HepG2 (cell line): ENCODE results near the gene MYBL2. TPM values are rescaled to one million over a fixed set of nuclear protein-coding genes. Genes with fewer than 3 reads are reported as not detected.

Experiments used
- ARID4A ChIP-seq: sonication (generic); formaldehyde crosslinking; IDR thresholded peaks from 2 replicates; pipeline ENCODE4 v1.5.0; 2020; ENCODE audit warnings: mild to moderate bottlenecking, missing genetic modification reagents, borderline replicate concordance
- CEBPB ChIP-seq: IDR thresholded peaks from 2 replicates; pipeline ENCODE4 v1.6.1; 2011; ENCODE audit warnings: low read depth, low read length, improper control_type of control experiment, borderline replicate concordance
- CENPT ChIP-seq: sonication (generic); formaldehyde crosslinking; IDR thresholded peaks from 2 replicates; pipeline ENCODE4 v1.8.0; 2022; ENCODE audit warnings: low read depth, mild to moderate bottlenecking, moderate library complexity, missing genetic modification reagents
- DPF2 ChIP-seq: sonication (generic); formaldehyde crosslinking; IDR thresholded peaks from 2 replicates; pipeline ENCODE4 v1.4.0; 2020; ENCODE audit warnings: mild to moderate bottlenecking, low read depth, missing genetic modification reagents, borderline replicate concordance
- HOXD1 ChIP-seq: sonication (generic); formaldehyde crosslinking; IDR thresholded peaks from 2 replicates; pipeline ENCODE4 v1.5.0; 2020; ENCODE audit warnings: missing genetic modification reagents
- KDM5A ChIP-seq: fragments of 200-600 bp; sonication (generic); IDR thresholded peaks from 2 replicates; pipeline ENCODE4 v1.7.0; 2018; ENCODE audit warnings: antibody characterized with exemption, mild to moderate bottlenecking, low read length, borderline replicate concordance
- MEIS1 ChIP-seq: sonication (generic); formaldehyde crosslinking; IDR thresholded peaks from 2 replicates; pipeline ENCODE4 v1.9.0; 2021; ENCODE audit warnings: mild to moderate bottlenecking, missing genetic modification reagents, moderate library complexity, borderline replicate concordance
- NR1H2 ChIP-seq: sonication (generic); formaldehyde crosslinking; IDR thresholded peaks from 2 replicates; pipeline ENCODE4 v1.8.1; 2022; ENCODE audit warnings: low read depth, missing genetic modification reagents, borderline replicate concordance
- RARG ChIP-seq: sonication (generic); formaldehyde crosslinking; IDR thresholded peaks from 2 replicates; pipeline ENCODE4 v1.4.0; 2020; ENCODE audit warnings: low read depth, mild to moderate bottlenecking, missing genetic modification reagents
- SPEN ChIP-seq: sonication (generic); formaldehyde crosslinking; IDR thresholded peaks from 2 replicates; pipeline ENCODE4 v1.5.1; 2020; ENCODE audit warnings: low read depth, mild to moderate bottlenecking, missing genetic modification reagents
- TGIF2 ChIP-seq: IDR thresholded peaks from 2 replicates; pipeline ENCODE4 v1.6.1; 2016; ENCODE audit warnings: control low read depth, missing compliant biosample characterization
- ZBTB7B ChIP-seq: sonication (generic); formaldehyde crosslinking; IDR thresholded peaks from 2 replicates; pipeline ENCODE4 v1.4.0; 2020; ENCODE audit warnings: missing genetic modification reagents
- ZC3H13 ChIP-seq: sonication (generic); formaldehyde crosslinking; IDR thresholded peaks from 2 replicates; pipeline ENCODE4 v1.8.1; 2023; ENCODE audit warnings: mild to moderate bottlenecking, missing genetic modification reagents, moderate library complexity
- ZFP62 ChIP-seq: sonication (generic); formaldehyde crosslinking; IDR thresholded peaks from 2 replicates; pipeline ENCODE4 v1.4.0; 2020; ENCODE audit warnings: missing genetic modification reagents
- ZNF121 ChIP-seq: sonication (generic); formaldehyde crosslinking; IDR thresholded peaks from 2 replicates; pipeline ENCODE4 v1.5.0; 2020; ENCODE audit warnings: mild to moderate bottlenecking, missing genetic modification reagents
- ZNF256 ChIP-seq: sonication (generic); formaldehyde crosslinking; conservative IDR thresholded peaks from 2 replicates; pipeline ENCODE4 v1.4.0; 2020; ENCODE audit warnings: missing genetic modification reagents
- ZNF280B ChIP-seq: sonication (generic); formaldehyde crosslinking; IDR thresholded peaks from 2 replicates; pipeline ENCODE4 v1.5.0; 2020; ENCODE audit warnings: missing genetic modification reagents, mild to moderate bottlenecking, borderline replicate concordance
- ZNF3 ChIP-seq: IDR thresholded peaks from 2 replicates; pipeline ENCODE4 v1.7.0; 2017; ENCODE audit warnings: inconsistent platforms
- ZNF468 ChIP-seq: sonication (generic); formaldehyde crosslinking; IDR thresholded peaks from 2 replicates; pipeline ENCODE4 v1.8.0; 2022; ENCODE audit warnings: mild to moderate bottlenecking, moderate library complexity, missing genetic modification reagents
- ZNF879 ChIP-seq: sonication (generic); formaldehyde crosslinking; IDR thresholded peaks from 2 replicates; pipeline ENCODE4 v1.8.1; 2023; ENCODE audit warnings: missing genetic modification reagents
- polyA plus RNA-seq, 8 experiments: library from polyadenylated mRNA; depleted of rRNA in 3 of 8; stranded (reverse) in 7 of 8; unstranded in 1 of 8; fragments of >200 nt; fragmentation: Illumina TruSeq in 4 of 8; extraction: Trizol in 4 of 8; gene quantifications; 2 replicates each; pipeline versions ENCODE4 v1.2.1 to v1.2.3, GENCODE V29; 2011 to 2016; ENCODE audit warnings: low read depth in 4 of 8, missing spikeins in 1 of 8, mixed read lengths in 1 of 8; ENCODE audit not compliant: insufficient read depth in 1 of 8
- total RNA-seq, 5 experiments: library from RNA; depleted of rRNA; stranded (reverse); fragments of >200 nt; fragmentation: Illumina TruSeq; extraction: Trizol; gene quantifications; 2 replicates each; pipeline ENCODE4 v1.2.3, GENCODE V29; 2016; ENCODE audit warnings: low read depth in 1 of 5
- TF ChIP-seq, protein P1 (sequence below): sonication (generic); formaldehyde crosslinking; IDR thresholded peaks from 2 replicates; pipeline ENCODE4 v1.4.0; 2020; ENCODE audit warnings: missing genetic modification reagents

Gene MYBL2
- total and polyA plus RNA-seq, 2 of the 13 experiments (the other 11 are each of a cell fraction or from before 2014, with no cell fraction given) = 11.9 to 66.2 TPM

- TF ChIP-seq ARID4A (CRISPR knock-in tag) (peak; percentile 4; the same call in 1 of the 2 replicates), ZFP62 (no peak), TGIF2 (CRISPR knock-in tag) (0 out of 2 replicates have a peak, but pooled peaks have one; percentile 33), ZNF3 (CRISPR knock-in tag) (no peak), MEIS1 (CRISPR knock-in tag) (no peak), ZBTB7B (CRISPR knock-in tag) (no peak), CENPT (CRISPR knock-in tag) (no peak), KDM5A (no peak), CEBPB (peak; percentile 57; the same call in 1 of the 2 replicates), DPF2 (CRISPR knock-in tag) (no peak), SPEN (CRISPR knock-in tag) (no peak), HOXD1 (CRISPR knock-in tag) (no peak), ZC3H13 (no peak), RARG (no peak), ZNF879 (no peak), ZNF256 (CRISPR knock-in tag) (no peak), ZNF121 (CRISPR knock-in tag) (peak; percentile 96), NR1H2 (CRISPR knock-in tag) (no peak), ZNF468 (CRISPR knock-in tag) (no peak), ZNF280B (CRISPR knock-in tag) (no peak)
- TF ChIP-seq, protein P1, sequence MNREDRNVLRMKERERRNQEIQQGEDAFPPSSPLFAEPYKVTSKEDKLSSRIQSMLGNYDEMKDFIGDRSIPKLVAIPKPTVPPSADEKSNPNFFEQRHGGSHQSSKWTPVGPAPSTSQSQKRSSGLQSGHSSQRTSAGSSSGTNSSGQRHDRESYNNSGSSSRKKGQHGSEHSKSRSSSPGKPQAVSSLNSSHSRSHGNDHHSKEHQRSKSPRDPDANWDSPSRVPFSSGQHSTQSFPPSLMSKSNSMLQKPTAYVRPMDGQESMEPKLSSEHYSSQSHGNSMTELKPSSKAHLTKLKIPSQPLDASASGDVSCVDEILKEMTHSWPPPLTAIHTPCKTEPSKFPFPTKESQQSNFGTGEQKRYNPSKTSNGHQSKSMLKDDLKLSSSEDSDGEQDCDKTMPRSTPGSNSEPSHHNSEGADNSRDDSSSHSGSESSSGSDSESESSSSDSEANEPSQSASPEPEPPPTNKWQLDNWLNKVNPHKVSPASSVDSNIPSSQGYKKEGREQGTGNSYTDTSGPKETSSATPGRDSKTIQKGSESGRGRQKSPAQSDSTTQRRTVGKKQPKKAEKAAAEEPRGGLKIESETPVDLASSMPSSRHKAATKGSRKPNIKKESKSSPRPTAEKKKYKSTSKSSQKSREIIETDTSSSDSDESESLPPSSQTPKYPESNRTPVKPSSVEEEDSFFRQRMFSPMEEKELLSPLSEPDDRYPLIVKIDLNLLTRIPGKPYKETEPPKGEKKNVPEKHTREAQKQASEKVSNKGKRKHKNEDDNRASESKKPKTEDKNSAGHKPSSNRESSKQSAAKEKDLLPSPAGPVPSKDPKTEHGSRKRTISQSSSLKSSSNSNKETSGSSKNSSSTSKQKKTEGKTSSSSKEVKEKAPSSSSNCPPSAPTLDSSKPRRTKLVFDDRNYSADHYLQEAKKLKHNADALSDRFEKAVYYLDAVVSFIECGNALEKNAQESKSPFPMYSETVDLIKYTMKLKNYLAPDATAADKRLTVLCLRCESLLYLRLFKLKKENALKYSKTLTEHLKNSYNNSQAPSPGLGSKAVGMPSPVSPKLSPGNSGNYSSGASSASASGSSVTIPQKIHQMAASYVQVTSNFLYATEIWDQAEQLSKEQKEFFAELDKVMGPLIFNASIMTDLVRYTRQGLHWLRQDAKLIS = no peak
Measured at GRCh38 chr20:43725666-43726065, 58.8 kb downstream of the MYBL2 start (continued).
